Measurements from ENCODE around the gene IQCK.

The IQCK gene

GRCh38 chr16:19835968-19836421 is 117.9 kb downstream of the IQCK start:
- DNase-seq (ENCODE audit: low read depth in 2 of 3, low spot score in 2 of 3) = no peak

GRCh38 chr16:19837331-19837980 is 119.4 kb downstream of the IQCK start:
- DNase-seq (ENCODE audit: low read depth in 2 of 3, low spot score in 2 of 3) = no peak

DNA sequence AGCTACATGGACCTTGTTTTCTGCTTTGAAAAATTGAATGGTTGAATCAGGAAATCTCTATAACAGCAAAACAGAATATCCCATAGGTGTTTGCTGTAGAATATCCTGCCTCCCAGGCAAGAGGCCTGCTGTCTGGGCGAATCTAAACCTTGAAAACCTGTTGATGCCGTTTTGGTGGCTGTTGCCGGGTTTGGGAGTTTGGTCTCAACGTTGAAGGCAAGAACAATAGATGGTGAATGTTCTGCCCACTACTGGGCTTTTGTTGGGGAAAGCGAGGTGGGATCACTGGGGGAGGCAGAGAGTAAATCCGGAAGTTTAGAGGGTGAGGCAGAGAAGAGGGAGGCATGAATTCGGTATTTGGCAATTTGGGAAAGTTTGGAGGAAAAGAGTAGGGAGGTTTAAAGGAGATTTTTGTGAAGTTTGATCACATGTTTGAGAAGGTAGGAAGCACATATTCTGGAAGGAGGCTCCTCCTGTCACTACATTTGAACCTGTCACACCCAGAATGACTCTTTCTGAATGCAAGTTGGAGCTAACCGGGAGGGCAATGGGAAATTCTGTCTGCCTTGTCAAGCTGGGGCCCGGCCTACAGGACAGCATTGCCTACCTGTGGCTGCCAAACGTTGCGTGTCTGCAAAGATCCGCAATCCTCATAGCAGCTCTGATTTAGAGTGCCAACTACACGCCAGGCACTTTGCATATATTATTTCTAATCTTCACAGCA is 120.1 kb downstream of the IQCK start:
- DNase-seq (ENCODE audit: low read depth in 2 of 3, low spot score in 2 of 3) = no peak

- no peak for DNase-seq (ENCODE audit: low read depth in 2 of 3, low spot score in 2 of 3)
Measured at GRCh38 chr16:19840524-19841110, 122.5 kb downstream of the IQCK start.

DNA sequence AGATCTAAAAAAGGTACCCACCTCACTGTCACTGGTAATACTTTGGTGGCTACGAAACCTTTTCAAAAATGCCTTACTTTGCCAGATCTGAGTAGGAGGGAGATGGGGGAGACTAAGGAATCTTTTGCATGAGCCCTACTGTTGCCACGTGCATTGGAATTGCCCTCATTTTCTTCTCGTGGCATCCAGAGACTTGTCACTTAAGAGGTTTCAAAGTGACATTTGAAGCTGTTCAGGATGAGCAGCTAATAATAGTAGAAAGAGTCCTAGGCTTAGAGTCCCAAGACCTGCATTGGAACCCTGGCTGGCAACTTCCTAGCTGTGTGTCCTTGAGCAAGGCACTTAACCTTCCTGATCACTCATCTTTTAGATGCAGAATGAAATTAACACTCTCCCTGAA is 123.1 kb downstream of the IQCK start:
- DNase-seq (ENCODE audit: low read depth in 2 of 3, low spot score in 2 of 3) = no peak

- DNase-seq (ENCODE audit: low read depth in 2 of 3, low spot score in 2 of 3) = no peak
Measured at GRCh38 chr16:19842426-19843157, 124.5 kb downstream of the IQCK start.

DNA sequence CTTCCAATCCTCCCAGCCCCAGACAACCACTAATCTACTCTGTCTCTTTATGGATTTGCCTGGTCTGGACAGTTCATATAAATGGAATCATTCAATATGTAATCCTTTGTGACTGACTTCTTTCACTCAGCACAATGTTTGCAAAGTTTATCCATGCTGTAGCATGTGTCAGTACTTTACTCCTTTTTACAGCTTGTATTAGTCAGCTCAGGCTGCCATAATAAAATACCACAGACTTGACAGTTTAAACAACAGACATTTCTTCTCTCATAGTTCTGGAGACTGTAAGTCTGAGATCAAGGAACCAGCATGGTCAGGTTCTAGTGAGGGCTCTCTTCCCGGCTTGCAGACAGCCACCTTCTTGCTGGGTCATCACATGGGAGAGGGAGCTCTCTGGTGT is 125.3 kb downstream of the IQCK start:
- no peak for DNase-seq (ENCODE audit: low read depth in 2 of 3, low spot score in 2 of 3)

GRCh38 chr16:19844945-19845641 is 127.0 kb downstream of the IQCK start:
- DNase-seq (ENCODE audit: low read depth in 2 of 3, low spot score in 2 of 3) = no peak

- no peak for DNase-seq (ENCODE audit: low read depth in 2 of 3, low spot score in 2 of 3)
Measured at GRCh38 chr16:19846436-19846835, 128.4 kb downstream of the IQCK start.

DNA sequence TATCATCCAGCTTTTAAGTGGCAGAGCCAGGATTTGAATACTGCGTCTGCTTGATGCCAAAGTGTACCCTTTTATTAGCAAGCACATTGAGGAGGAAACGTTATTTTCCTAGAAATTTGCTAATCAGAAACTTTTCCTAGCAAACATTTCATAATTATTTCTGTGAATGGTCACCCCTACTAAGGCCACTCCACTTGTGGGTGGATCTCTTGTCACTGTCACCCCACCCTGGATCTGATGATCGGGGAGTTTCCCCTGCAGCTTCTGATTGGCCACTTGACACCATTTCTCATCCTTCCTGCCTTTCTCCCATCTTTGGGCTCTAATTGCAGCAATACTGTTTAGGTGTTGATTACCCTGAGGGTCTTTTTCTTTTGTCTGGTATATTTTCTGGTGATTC is 130.7 kb downstream of the IQCK start:
- no peak for DNase-seq (ENCODE audit: low read depth in 2 of 3, low spot score in 2 of 3)

- no peak for DNase-seq (ENCODE audit: low read depth in 2 of 3, low spot score in 2 of 3)
Measured at GRCh38 chr16:19850131-19850817, 132.2 kb downstream of the IQCK start.

- DNase-seq (ENCODE audit: low read depth in 2 of 3, low spot score in 2 of 3) = no peak
Measured at GRCh38 chr16:19851476-19851875, 133.4 kb downstream of the IQCK start.

DNA sequence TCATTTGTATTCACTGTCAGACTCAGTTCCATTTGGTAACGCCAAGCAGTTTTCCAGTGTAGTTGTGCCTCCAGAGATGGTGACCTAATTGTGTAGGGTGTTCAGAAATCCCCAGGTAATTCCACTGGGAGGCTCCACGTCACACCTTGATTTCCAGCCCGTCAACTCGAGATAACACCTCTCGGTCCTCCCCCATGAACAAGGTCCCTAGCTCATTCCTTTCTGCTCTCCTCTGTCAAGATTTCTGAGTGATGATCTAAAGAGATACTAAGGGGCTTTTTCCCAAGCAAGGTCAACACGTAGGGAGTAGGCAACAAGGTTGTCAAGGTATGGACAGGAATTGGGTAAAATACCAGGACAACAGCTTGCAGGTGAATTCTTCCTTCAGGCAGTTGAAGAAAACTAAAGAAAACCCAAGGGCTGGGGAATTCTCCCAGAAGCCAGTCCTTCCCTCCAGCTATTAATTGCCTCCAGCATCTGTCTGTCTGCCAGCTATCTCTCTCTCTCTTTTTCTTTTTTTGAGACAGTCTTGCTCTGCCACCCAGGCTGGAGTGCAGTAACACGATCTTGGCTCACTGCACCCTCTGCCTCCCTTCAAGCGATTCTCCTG is 135.2 kb downstream of the IQCK start:
- DNase-seq (ENCODE audit: low read depth in 2 of 3, low spot score in 2 of 3) = no peak

- DNase-seq (ENCODE audit: low read depth in 2 of 3, low spot score in 2 of 3) = no peak
Measured at GRCh38 chr16:19853742-19854542, 135.9 kb downstream of the IQCK start.

DNA sequence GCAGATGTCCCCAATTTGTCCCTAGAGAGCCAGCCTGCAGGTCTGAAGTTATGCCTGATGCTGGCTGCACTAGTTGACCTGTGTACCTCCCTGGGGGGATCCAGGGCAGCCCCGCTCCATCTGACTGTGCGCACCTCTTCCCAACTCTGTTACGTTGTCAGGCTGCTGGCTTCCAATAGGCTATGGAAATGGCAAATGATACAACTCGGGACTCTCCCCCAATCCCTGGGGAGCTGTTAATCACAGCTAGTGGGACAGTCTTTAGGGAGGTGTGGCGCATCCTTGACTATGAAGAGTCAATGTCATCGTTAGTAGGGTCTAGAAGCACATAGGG is 136.4 kb downstream of the IQCK start:
- no peak for DNase-seq (ENCODE audit: low read depth in 2 of 3, low spot score in 2 of 3)

- no peak for DNase-seq (ENCODE audit: low read depth in 2 of 3, low spot score in 2 of 3)
Measured at GRCh38 chr16:19856120-19856519, 138.0 kb downstream of the IQCK start.

DNA sequence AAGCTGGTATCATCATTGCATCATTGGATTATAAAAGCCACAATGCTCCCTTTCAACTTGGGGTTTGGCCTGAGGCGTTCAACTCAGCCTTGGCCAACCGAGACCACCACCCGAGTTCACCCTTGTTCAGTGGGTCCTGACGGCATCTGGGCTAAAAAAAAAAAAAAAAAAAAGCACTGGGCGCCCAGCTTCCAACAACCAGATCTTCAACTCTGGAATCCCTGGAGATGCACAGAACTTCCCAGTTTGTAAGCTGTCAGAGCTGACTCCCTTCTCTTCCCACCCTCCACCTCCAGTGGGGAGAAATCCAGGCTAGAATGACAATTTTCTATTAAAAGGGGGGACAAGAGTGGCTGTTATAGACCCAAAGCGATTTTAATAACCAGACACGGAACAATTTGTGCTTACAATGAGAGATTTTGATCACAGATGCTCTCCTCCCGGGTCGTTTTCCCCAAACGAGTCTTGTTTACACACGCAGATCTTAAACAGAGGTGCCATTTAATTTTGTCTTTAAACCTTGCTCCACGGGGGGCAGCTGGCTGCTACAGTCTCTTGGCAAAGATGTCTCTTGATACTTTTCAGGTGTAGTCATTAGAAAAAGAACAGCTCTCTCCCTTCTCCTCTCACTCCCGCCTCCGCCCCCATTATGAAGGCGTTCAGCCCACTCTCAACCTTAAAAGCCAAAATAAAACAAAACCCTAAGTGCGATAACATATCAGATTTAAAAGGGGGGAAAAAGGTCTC is 139.7 kb downstream of the IQCK start:
- no peak for DNase-seq (ENCODE audit: low read depth in 2 of 3, low spot score in 2 of 3)

- DNase-seq (ENCODE audit: low read depth in 2 of 3, low spot score in 2 of 3) = no peak
Measured at GRCh38 chr16:19858340-19859018, 140.4 kb downstream of the IQCK start.

All from activated CD8-positive, alpha-beta memory T cell treated with anti-CD3 and anti-CD28 coated beads for 48 hours (primary cell).